HG02870 (cell line): ENCODE data around the gene DMRTC2.
"Not testable (repeated sequence)": the region's sequence is repeated elsewhere in the genome, so short reads cannot be mapped to it uniquely, and the experiment has no call there.

Source experiments
- ATAC-seq: cut with Tn5 transposase; IDR thresholded peaks from one replicate; pipeline ENCODE4 v1.9.1; 2021; ENCODE audit warnings: mild to moderate bottlenecking, moderate library complexity; ENCODE audit not compliant: unreplicated experiment

Gene DMRTC2

DNA sequence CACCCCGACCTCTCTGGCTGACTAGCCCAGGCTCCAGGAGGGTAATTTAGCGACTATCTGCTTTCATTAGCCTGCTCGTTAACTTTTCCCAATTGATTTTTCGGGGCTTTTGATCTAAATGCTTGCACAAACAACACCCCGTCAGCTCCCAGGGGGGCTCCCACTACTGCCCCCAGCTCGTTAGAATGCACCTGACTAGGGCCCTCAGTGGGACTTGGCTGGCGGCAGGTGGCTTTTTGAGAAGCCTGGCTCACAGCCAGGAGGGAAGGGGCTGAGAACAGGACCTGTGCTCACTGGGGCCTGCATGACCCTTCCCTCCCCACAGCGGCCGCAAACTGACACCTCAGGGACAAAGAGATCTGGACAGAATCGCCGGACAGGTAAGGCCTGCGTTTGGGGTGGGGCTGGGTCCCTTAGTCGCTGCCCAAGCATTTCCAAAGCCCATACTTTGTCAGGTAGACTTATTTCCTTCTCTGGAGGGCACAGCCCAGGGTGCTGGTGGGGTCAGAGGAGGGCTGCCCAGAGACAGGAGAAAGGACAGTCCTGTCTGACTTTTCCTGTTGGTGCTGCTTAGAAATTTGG, 24.6 kb downstream of the DMRTC2 start:
- no peak for ATAC-seq

DNA sequence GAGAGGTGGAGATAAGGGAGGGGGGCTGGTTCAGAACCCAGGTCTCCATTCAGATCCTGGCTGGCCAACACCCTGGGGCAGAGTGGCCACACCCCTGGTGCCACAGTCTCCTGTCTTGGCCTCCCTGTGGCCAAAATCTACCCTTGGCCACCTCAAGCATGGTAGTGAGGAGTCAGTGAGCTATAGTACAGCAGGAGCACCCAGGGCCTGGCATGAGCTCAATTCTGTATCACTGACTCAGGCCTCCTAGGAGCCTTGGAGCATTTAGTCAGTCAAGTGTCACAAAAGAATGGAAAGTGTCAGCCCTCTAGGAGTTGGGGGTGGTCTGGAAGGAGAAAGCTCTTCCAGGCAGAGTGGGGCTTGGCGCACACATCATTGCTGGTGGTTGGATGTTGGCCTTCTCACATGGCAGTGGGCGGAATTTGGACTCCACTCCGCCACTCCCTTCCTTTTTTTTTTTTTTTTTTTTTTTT, 25.6 kb downstream of the DMRTC2 start:
- no peak for ATAC-seq

DNA sequence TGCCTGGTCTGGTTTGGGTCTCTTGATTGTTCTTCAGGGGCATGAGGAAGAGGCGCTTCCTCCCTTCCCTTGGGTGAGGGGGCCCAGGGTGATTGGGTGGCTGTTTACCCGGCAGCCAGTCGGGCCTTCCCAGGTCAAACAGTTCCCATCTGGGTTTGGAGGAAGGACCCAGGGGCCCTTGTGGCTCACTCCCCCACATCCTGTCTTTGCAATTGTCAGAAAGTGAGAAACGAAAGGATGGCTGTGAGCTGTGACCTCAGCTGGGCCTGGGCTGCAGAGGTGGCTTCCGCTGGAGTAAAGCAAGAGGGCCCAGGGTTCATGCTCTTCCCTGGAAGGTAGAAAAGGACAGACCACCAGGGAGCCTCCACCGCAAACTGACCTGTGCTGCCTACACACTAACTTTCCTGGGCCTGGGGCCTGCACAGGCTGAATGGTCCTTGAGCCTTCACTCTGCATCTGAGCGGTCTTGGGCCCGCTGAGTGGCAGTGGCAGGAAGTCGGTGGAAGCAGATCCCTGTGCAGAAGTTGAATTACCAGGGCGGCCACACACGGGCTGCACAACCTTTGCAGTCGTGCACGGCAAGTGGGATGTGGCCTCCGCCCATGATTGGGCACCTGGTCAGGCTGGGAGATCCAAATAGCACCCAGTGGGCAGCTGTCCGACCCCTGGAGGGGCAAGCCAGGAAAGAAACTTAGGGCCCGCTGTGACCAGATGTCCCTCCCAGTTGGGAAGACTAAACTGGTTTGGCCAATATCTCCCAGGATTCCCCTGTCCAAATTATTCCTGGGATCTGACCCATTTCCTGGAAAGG, 26.9 kb downstream of the DMRTC2 start:
- ATAC-seq: peak; percentile 46

DNA sequence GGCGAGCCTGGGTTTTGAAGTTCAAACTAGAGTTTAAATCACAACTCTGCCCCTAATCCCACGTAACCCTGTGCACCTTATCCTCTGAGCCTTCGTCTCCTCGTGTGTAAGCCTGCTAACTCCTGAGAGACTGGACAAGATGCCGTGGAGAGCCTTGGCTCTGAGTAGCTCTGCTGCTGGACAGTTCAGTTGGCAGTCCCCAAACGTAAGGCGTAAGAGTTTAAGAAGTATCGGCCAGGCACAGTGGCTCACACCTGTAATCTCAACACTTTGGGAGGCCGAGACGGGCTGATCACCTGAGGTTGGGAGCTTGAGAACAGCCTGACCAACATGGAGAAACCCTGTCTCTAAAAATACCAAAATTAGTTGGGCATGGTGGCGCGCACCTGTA, 27.5 kb downstream of the DMRTC2 start:
- no peak for ATAC-seq

DNA sequence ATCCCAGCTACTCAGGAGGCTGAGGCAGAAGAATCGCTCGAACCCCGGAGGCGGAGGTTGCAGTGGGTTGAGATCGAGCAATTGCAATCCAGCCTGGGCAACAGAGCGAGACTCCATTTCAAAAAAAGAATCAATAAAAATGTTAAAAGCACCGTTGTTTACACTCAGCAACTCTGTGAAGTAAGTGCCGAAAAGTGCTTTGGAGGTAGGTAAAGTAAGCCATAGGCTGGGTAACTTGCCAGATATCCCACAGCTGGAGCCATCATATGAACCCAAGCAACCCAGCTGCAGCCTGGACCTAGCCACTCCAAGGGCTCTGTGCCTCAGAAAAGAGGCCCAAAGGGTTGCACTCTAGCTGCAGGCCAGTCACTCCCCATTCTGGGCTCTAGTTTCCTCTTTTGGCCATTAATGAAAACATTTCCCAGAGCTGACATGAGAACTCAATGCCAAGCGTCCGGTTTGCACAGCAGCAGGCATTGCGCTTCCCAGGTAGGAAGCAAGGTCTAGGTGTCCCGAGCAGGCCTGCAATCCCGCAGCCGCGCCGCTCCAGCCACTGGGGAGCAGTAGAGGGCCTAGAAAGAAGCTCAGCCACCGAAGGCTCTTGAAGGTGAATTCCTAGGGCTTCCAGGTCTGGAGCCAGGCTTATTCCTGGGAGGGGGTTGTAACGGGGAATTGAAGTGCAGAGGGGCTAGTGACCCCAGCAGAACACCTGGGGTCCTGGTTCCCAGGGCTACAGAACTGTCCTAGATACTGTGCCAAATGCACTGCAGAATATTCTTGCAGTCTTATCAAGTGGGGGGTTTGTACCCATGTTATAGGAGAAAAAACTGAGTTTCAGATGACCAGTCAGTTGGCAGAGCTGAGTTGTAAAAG, 28.2 kb downstream of the DMRTC2 start:
- no peak for ATAC-seq

GRCh38 chr19:41875973-41876372, 31.1 kb downstream of the DMRTC2 start:
- not testable (repeated sequence) for ATAC-seq

GRCh38 chr19:41876847-41877832, 32.3 kb downstream of the DMRTC2 start, which contains the start of gene CD79A:
TSS of gene CD79A (plus strand) at chr19:41877279. CDS start at chr19:41877305, 26 bp downstream.
- peak; percentile 53 for ATAC-seq

GRCh38 chr19:41877916-41878905, 33.4 kb downstream of the DMRTC2 start:
- no peak for ATAC-seq

DNA sequence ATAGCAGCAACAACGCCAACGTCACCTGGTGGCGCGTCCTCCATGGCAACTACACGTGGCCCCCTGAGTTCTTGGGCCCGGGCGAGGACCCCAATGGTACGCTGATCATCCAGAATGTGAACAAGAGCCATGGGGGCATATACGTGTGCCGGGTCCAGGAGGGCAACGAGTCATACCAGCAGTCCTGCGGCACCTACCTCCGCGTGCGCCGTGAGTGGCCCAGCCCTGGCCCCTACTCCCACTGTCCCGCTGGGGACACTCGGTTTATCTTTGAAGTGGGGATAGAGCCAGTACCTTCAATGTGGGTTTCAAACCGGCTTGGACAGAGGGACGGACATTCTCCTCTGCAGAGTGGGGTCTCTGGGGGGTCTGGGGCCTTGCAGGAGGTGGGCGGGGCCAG, 34.2 kb downstream of the DMRTC2 start:
- no peak for ATAC-seq

- ATAC-seq: no peak
These were observed 35.0 kb downstream of the DMRTC2 start for GRCh38 chr19:41879670-41880328.

- ATAC-seq: no peak
These were observed 35.5 kb downstream of the DMRTC2 start for GRCh38 chr19:41880329-41880708.

GRCh38 chr19:41882568-41883462, 38.0 kb downstream of the DMRTC2 start, which contains the start of gene ARHGEF1:
TSS of gene ARHGEF1 (plus strand) at chr19:41883184. CDS start at chr19:41888083, 4,899 bp downstream.
- no peak for ATAC-seq

GRCh38 chr19:41883463-41883820, 38.6 kb downstream of the DMRTC2 start:
- ATAC-seq: no peak

- ATAC-seq: peak; percentile 74
These were observed 39.2 kb downstream of the DMRTC2 start for GRCh38 chr19:41883821-41884733.

GRCh38 chr19:41886761-41887710, 42.2 kb downstream of the DMRTC2 start:
- ATAC-seq: no peak
